Caco-2 (cell line): ENCODE measurements around the gene CUTC. TPM values are rescaled to one million over a fixed set of nuclear protein-coding genes. Genes with fewer than 3 reads are reported as not detected.

Source experiments
- BruUV-seq: library from RNA; stranded (reverse); fragments of 400-500 nt; replicated peaks from 2 replicates; lab custom pipeline; 2021; lab: Mats Ljungman, UMichigan
- CTCF ChIA-PET: fragments of 300-600 bp; sonication (Branson Sonifier 250); formaldehyde crosslinking; loops from one replicate; lab custom pipeline; 2022; ENCODE audit warnings: antibody characterized with exemption; lab: Charles Lee
- POLR2A ChIA-PET: fragments of 300-600 bp; sonication (Branson Sonifier 250); formaldehyde crosslinking; loops from one replicate; lab custom pipeline; 2022; ENCODE audit warnings: antibody characterized with exemption; lab: Charles Lee
- DNase-seq, 2 experiments: peaks; one replicate each; pipeline versions ENCODE4 v3.0.0 to v3.0.0-alpha.2; 2020 to 2022
- H3K27me3 ChIP-seq: replicated peaks from 2 replicates; pipeline ENCODE4 v1.6.0; 2011; ENCODE audit warnings: low read length; ENCODE audit not compliant: control insufficient read depth, insufficient read depth
- H3K36me3 ChIP-seq: 2 replicates; pipeline ENCODE4 v1.5.1; 2011; ENCODE audit warnings: low read length; ENCODE audit not compliant: control insufficient read depth, insufficient read depth
- H3K4me1 ChIP-seq: fragments of 250-450 bp; sonication (Bioruptor Pico); 2 replicates; pipeline ENCODE4 v1.5.1; 2020; ENCODE audit warnings: mild to moderate bottlenecking
- H3K4me3 ChIP-seq: 2 replicates; pipeline ENCODE4 v1.5.1; 2011; ENCODE audit warnings: low read depth, mild to moderate bottlenecking, control low read depth, low read length
- H3K9me3 ChIP-seq: fragments of 250-450 bp; sonication (Bioruptor Pico); 2 replicates; pipeline ENCODE4 v1.5.1; 2020; ENCODE audit warnings: mild to moderate bottlenecking, moderate library complexity
- H3K27ac Mint-ChIP-seq: one replicate; pipeline ENCODE4 v1.8.0; 2022; ENCODE audit warnings: mixed read lengths; ENCODE audit not compliant: unreplicated experiment
- H3K27me3 Mint-ChIP-seq: one replicate; pipeline ENCODE4 v1.8.0; 2022; ENCODE audit warnings: mixed read lengths; ENCODE audit not compliant: insufficient read depth, unreplicated experiment
- H3K36me3 Mint-ChIP-seq: one replicate; pipeline ENCODE4 v1.8.0; 2022; ENCODE audit warnings: mild to moderate bottlenecking, mixed read lengths; ENCODE audit not compliant: insufficient read depth, unreplicated experiment
- H3K4me1 Mint-ChIP-seq: one replicate; pipeline ENCODE4 v1.8.0; 2022; ENCODE audit warnings: low read depth, mixed read lengths; ENCODE audit not compliant: unreplicated experiment
- H3K4me3 Mint-ChIP-seq: one replicate; pipeline ENCODE4 v1.8.0; 2022; ENCODE audit warnings: mild to moderate bottlenecking, moderate library complexity, mixed read lengths; ENCODE audit not compliant: unreplicated experiment
- H3K9me3 Mint-ChIP-seq: one replicate; pipeline ENCODE4 v1.8.0; 2022; ENCODE audit warnings: mixed read lengths; ENCODE audit not compliant: unreplicated experiment
- CTCF ChIP-seq, 2 experiments: fragments of 200-600 bp in 1 of 2; IDR thresholded peaks; 1 replicate in 1 of 2; 2 replicates in 1 of 2; pipeline versions ENCODE4 v1.5.1 to v1.8.0; 2011 to 2022; ENCODE audit warnings: antibody characterized with exemption in 1 of 2, control low read depth in 1 of 2, inconsistent platforms in 1 of 2, low read depth in 1 of 2, low read length in 1 of 2, mild to moderate bottlenecking in 1 of 2, moderate library complexity in 1 of 2; ENCODE audit not compliant: insufficient read depth in 1 of 2, severe bottlenecking in 1 of 2, unreplicated experiment in 1 of 2
- intact Hi-C: fragments of 100-400 bp; cut with micrococcal nuclease; formaldehyde crosslinking; loops from one replicate; pipeline ENCODE4 v1.10.0; 2022; ENCODE audit not compliant: unreplicated experiment
- total RNA-seq: library from RNA; stranded (reverse); gene quantifications from 2 replicates; pipeline ENCODE4 v1.2.3, GENCODE V29; 2022

Gene CUTC
- total RNA-seq, 1 experiment from 2014 or later: 30.1 TPM

- H3K4me1 ChIP-seq: no peaks in the 10 kb centered on the region
- TSS peak; percentile 14 for BruUV-seq
- no peak overlapping the region for H3K4me3 Mint-ChIP-seq
- no peaks in the 10 kb centered on the region for H3K9me3 ChIP-seq
- no peaks in the 10 kb centered on the region for H3K27me3 Mint-ChIP-seq
- no peaks in the 10 kb centered on the region for H3K4me1 Mint-ChIP-seq
- H3K9me3 Mint-ChIP-seq: no peaks in the 10 kb centered on the region
- CTCF ChIA-PET: interaction anchor here (0.6 kb wide), 1 partner anchor 240 kb away, joined by 3 read pairs; no protein-coding TSS in a partner anchor
- POLR2A ChIA-PET: no interaction called here
- no peak overlapping the region for H3K27ac Mint-ChIP-seq
- H3K27me3 ChIP-seq: no peaks in the 10 kb centered on the region
- H3K36me3 ChIP-seq: peaks cover 18% of the 10 kb centered on the region
- no peak for DNase-seq
- peaks cover 74% of the 10 kb centered on the region for H3K36me3 Mint-ChIP-seq
- H3K4me3 ChIP-seq: no peak overlapping the region
- no peak for TF ChIP-seq CTCF (IDR thresholded peaks at IDR 0.05; ENCODE audit: insufficient read depth in 1 of 2, low read depth in 1 of 2, low read length in 1 of 2, severe bottlenecking in 1 of 2, unreplicated experiment in 1 of 2)
- intact Hi-C loops: no loop called here
Measured at GRCh38 chr10:99804471-99804870, 72.4 kb downstream of the CUTC start.

- no peaks in the 10 kb centered on the region for H3K27me3 ChIP-seq
- H3K9me3 ChIP-seq: no peaks in the 10 kb centered on the region
- H3K4me3 ChIP-seq: no peak overlapping the region
- no peaks in the 10 kb centered on the region for H3K4me1 ChIP-seq
- Mint-ChIP-seq H3K27me3 (no peaks in the 10 kb centered on the region), H3K27ac (no peak overlapping the region), H3K4me3 (no peak overlapping the region), H3K4me1 (no peaks in the 10 kb centered on the region), H3K36me3 (peaks cover 74% of the 10 kb centered on the region), H3K9me3 (no peaks in the 10 kb centered on the region)
- CTCF ChIA-PET: no interaction called here
- no peak for DNase-seq
- no TSS peak for BruUV-seq
- no peak for TF ChIP-seq CTCF (IDR thresholded peaks at IDR 0.05; ENCODE audit: insufficient read depth in 1 of 2, low read depth in 1 of 2, low read length in 1 of 2, severe bottlenecking in 1 of 2, unreplicated experiment in 1 of 2)
- peaks cover 19% of the 10 kb centered on the region for H3K36me3 ChIP-seq
- intact Hi-C loops: no loop called here
- POLR2A ChIA-PET: no interaction called here
Measured at GRCh38 chr10:99805190-99805589, 73.2 kb downstream of the CUTC start.

Other genes starting within 250 kb of the CUTC start
- 0.37 and 0.43 TPM in 2 replicates for gene NKX2-3, start 199.3 kb upstream of the CUTC start, total RNA-seq
- gene SLC25A28, start 111.8 kb upstream of the CUTC start, total RNA-seq: 33.8 and 36.7 TPM in 2 replicates
- 35.5 and 36.0 TPM in 2 replicates for gene ENTPD7, start 72.7 kb upstream of the CUTC start, total RNA-seq
- gene COX15, start 107 bp upstream of the CUTC start, total RNA-seq: 47.6 and 50.2 TPM in 2 replicates
- 128 and 129 TPM in 2 replicates for gene ABCC2, start 50.4 kb downstream of the CUTC start, total RNA-seq